ENCODE measurements around the gene FOXP2.
"Not testable (repeated sequence)": the region's sequence is repeated elsewhere in the genome, so short reads cannot be mapped to it uniquely, and the experiment has no call there.

The FOXP2 gene

DNA sequence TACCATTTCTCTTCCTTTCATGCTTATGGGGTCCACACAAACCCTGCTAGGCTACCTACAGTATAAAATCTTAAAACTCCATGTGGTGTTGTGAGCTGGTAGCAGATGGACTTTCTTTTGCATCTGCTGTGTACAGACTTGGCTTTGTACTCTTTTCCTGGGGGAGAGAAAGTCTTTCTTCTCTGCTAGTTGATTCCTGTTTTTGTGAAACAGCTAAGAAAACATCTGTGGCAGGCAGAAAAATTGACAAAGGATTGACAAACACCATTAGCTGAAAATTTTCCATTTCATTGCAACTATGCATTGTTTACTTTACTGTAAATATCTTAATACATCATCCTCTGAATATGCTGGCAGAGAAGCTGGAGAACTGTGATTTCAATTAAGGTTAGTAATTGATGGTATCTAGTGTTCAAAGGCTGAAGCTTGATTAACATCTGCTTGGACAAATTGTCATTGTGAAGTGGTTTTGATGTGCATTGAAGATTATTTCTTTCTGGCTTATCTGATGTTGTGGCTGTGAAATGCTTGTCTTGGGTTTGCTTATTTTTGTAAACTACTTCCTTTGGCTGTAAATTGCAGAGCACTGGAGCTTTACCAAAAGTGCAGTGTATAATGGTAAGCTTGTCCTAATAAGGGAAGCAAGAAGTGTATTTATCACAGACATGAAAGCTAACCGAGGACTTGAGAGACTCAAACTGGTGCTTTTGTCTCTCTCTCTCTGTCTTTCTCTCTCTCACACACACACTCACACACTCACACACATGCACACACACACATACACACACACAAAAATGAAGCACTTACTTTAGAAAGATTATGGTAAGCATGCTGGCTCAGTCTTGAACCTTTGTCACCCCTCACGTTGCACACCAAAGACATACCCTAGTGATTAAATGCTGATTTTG is at the start of gene FOXP2:
Gene FOXP2, plus strand, starts transcription at position 660 of the 908 bp plus-strand sequence. CDS start 11,697 bp downstream, outside the sequence.
- H3K27ac Mint-ChIP-seq: no peak within 1 kb of the TSS
- DNase-seq: no peak
- no peaks in the 10 kb centered on the region for H3K27me3 Mint-ChIP-seq (ENCODE audit: low read depth, poor library complexity)
- H3K9me3 Mint-ChIP-seq: no peaks in the 10 kb centered on the region
- TF ChIP-seq, protein P1, sequence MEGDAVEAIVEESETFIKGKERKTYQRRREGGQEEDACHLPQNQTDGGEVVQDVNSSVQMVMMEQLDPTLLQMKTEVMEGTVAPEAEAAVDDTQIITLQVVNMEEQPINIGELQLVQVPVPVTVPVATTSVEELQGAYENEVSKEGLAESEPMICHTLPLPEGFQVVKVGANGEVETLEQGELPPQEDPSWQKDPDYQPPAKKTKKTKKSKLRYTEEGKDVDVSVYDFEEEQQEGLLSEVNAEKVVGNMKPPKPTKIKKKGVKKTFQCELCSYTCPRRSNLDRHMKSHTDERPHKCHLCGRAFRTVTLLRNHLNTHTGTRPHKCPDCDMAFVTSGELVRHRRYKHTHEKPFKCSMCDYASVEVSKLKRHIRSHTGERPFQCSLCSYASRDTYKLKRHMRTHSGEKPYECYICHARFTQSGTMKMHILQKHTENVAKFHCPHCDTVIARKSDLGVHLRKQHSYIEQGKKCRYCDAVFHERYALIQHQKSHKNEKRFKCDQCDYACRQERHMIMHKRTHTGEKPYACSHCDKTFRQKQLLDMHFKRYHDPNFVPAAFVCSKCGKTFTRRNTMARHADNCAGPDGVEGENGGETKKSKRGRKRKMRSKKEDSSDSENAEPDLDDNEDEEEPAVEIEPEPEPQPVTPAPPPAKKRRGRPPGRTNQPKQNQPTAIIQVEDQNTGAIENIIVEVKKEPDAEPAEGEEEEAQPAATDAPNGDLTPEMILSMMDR (IDR thresholded peaks at IDR 0.05): no peak
- H3K36me3 Mint-ChIP-seq (ENCODE audit: low read depth): no peaks in the 10 kb centered on the region
- H3K4me3 Mint-ChIP-seq: no peak within 1 kb of the TSS
- H3K4me1 Mint-ChIP-seq: no peaks in the 10 kb centered on the region

DNA sequence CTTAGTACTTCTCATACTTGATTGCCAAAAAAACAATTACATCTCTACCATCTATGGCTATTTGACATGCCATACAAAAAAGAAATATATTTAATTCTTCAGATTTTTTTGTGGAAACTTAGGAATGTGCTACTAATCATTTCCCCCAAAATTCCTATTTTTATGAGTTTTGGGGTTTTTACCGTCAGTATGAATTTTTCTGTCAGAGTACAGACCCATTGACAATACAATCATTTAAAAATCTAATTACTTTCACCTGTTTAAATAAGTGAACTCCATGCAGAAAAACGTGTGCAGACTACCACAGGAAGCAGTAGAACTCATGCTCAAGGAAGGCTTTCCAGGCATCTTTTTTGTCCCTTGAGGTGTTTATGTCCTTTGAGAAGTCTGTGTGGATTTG is 48.8 kb upstream of the FOXP2 start:
- Mint-ChIP-seq H3K27ac (no peak overlapping the region), H3K4me1 (no peaks in the 10 kb centered on the region), H3K27me3 (ENCODE audit: low read depth, poor library complexity) (no peaks in the 10 kb centered on the region), H3K36me3 (ENCODE audit: low read depth) (no peaks in the 10 kb centered on the region), H3K9me3 (no peaks in the 10 kb centered on the region), H3K4me3 (no peak overlapping the region)
- TF ChIP-seq, protein P1 (IDR thresholded peaks at IDR 0.05): no peak
- DNase-seq: no peak

DNA sequence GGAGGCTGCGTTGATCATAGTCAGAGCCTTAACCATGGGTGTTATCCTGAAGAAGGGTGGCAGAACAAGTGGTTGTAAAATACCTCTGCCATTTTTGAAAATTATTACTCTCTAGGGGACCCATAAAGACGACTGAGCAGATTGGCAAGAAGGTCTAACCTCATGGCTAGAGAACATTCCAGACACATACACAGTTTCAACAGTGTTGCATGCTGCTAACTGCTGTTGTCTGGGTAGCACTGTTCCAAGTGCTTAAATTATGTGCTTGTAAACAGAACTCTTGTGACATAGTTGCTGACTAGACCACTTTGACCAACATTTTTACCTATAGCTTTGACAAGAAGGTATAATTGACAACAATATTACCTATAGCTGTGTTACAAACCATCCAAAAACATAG is 46.1 kb upstream of the FOXP2 start:
- H3K27me3 Mint-ChIP-seq (ENCODE audit: low read depth, poor library complexity): no peaks in the 10 kb centered on the region
- TF ChIP-seq, protein P1 (IDR thresholded peaks at IDR 0.05): no peak
- H3K4me3 Mint-ChIP-seq: no peak overlapping the region
- H3K27ac Mint-ChIP-seq: no peak overlapping the region
- H3K9me3 Mint-ChIP-seq: no peaks in the 10 kb centered on the region
- H3K36me3 Mint-ChIP-seq (ENCODE audit: low read depth): no peaks in the 10 kb centered on the region
- no peaks in the 10 kb centered on the region for H3K4me1 Mint-ChIP-seq
- DNase-seq: no peak

DNA sequence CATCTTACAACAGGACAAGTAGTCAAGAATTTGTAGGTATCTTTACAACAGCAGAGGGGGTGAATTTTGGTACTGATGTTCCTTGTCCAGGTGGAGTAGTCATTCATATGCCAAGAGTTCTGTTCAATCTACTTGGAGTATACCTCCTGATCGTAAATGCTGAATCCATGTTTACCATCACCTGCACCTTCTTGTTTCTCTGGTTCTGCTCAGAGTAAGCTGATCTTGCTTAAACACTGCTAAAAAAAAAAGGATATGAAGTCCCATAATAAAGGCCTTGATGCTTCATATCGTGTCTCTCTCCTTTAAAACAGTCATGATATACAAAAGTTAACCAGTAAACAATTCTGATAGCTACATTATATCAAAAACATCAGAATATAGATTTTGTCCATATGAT is 45.3 kb upstream of the FOXP2 start:
- no peaks in the 10 kb centered on the region for H3K36me3 Mint-ChIP-seq (ENCODE audit: low read depth)
- no peak overlapping the region for H3K27ac Mint-ChIP-seq
- TF ChIP-seq, protein P1 (IDR thresholded peaks at IDR 0.05): no peak
- H3K4me3 Mint-ChIP-seq: no peak overlapping the region
- no peaks in the 10 kb centered on the region for H3K9me3 Mint-ChIP-seq
- no peaks in the 10 kb centered on the region for H3K27me3 Mint-ChIP-seq (ENCODE audit: low read depth, poor library complexity)
- H3K4me1 Mint-ChIP-seq: no peaks in the 10 kb centered on the region
- no peak for DNase-seq

DNA sequence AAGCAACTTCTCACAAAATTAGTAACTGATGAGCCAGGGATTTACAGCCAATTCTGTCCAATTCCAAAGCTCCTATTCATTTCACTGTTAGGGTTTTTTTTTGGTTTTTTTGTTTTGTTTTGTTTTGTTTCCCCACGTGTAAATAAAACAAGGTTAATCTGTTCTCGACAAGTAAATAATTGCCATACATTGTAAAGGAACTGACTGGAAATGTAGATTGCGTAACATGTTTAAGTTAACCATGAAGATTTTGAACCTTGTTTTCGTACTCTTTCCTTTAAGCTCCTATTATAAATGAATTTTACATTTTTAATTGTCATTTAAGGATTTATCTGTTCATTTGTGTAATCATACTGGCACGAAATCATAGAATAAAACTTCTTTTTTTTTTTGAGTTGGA is 42.0 kb upstream of the FOXP2 start:
- no peaks in the 10 kb centered on the region for H3K4me1 Mint-ChIP-seq
- no peak overlapping the region for H3K27ac Mint-ChIP-seq
- no peaks in the 10 kb centered on the region for H3K9me3 Mint-ChIP-seq
- no peak for DNase-seq
- H3K27me3 Mint-ChIP-seq (ENCODE audit: low read depth, poor library complexity): peaks cover 7% of the 10 kb centered on the region
- TF ChIP-seq, protein P1 (IDR thresholded peaks at IDR 0.05): no peak
- no peak overlapping the region for H3K4me3 Mint-ChIP-seq
- H3K36me3 Mint-ChIP-seq (ENCODE audit: low read depth): no peaks in the 10 kb centered on the region

DNA sequence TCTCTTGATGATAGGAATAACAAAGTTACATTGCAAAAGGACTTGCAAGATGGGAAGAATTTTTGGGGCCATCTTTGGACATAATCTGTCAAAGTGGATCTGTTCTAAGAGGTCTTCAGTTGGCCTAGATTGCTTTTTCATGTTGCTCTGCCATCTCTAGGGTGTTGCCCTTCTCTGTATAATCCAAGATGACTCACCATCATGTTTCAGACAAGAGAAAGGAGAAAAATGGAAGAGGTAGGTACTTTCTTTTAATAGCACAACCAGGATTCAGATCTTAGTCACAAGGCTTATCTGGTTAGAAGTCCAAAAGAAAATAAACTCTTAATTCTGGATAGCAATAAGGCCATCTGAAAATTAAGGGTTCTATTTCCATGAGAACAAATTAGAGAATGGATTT is 38.7 kb upstream of the FOXP2 start:
- Mint-ChIP-seq H3K27ac (no peak overlapping the region), H3K4me1 (no peaks in the 10 kb centered on the region), H3K27me3 (ENCODE audit: low read depth, poor library complexity) (peaks cover 7% of the 10 kb centered on the region), H3K36me3 (ENCODE audit: low read depth) (no peaks in the 10 kb centered on the region), H3K4me3 (no peak overlapping the region), H3K9me3 (peaks cover 5% of the 10 kb centered on the region)
- no peak for DNase-seq
- TF ChIP-seq, protein P1 (IDR thresholded peaks at IDR 0.05): no peak

DNA sequence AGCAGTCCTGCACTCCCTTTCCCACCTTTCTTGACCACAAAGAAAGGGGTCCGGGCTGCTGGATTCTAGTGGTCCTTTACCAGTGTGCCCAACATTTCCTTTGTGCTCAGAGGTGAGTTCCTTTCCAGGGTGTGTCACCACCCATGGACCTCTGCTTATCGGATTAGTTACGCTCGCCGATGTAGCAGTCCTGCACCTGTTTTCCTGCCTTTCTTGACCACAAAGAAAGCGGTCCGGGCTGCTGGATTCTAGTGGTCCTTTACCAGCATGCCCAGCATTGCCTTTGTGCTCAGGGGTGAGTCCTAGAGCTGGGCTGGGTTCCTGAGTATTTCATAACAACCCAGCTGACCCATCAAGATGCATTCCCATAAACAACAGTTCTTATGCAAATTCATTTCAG is 30.7 kb upstream of the FOXP2 start:
- not testable (repeated sequence) for H3K4me1 Mint-ChIP-seq; H3K4me3 Mint-ChIP-seq; DNase-seq; H3K9me3 Mint-ChIP-seq; H3K36me3 Mint-ChIP-seq (ENCODE audit: low read depth); H3K27me3 Mint-ChIP-seq (ENCODE audit: low read depth, poor library complexity); H3K27ac Mint-ChIP-seq

DNA sequence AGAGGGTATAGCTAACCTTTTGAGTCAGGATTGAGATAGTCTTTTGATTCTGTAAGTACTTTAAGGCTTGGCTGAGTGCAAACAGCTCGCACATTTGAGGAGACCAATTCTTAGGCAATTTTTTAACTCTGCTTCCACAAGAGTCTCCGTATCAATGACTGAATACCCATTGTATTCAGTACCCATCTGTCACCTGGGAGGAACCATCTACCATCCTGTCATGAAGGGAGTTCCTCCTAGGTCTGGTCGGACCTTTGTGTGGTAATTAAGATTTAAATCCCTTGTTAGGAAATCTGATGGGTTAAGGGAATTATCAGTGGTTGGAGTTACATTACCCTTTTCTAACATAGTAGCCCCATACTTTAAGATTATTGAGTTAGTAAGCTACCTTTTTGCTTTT is 30.3 kb upstream of the FOXP2 start:
- H3K9me3 Mint-ChIP-seq; H3K36me3 Mint-ChIP-seq (ENCODE audit: low read depth); H3K4me3 Mint-ChIP-seq: not testable (repeated sequence)

More for the DNA sequence above, 30.3 kb upstream of the FOXP2 start:
- not testable (repeated sequence) for H3K4me1 Mint-ChIP-seq; H3K27ac Mint-ChIP-seq; H3K27me3 Mint-ChIP-seq (ENCODE audit: low read depth, poor library complexity); DNase-seq

Measured in nephron progenitor cell (in vitro differentiated cells).